HG03432 (cell line): ENCODE results near the gene DGKH.

Source experiments
- ATAC-seq: cut with Tn5 transposase; IDR thresholded peaks from one replicate; pipeline ENCODE4 v1.9.1; 2021; ENCODE audit warnings: mild to moderate bottlenecking, moderate library complexity; ENCODE audit not compliant: unreplicated experiment

The DGKH gene, protein sequence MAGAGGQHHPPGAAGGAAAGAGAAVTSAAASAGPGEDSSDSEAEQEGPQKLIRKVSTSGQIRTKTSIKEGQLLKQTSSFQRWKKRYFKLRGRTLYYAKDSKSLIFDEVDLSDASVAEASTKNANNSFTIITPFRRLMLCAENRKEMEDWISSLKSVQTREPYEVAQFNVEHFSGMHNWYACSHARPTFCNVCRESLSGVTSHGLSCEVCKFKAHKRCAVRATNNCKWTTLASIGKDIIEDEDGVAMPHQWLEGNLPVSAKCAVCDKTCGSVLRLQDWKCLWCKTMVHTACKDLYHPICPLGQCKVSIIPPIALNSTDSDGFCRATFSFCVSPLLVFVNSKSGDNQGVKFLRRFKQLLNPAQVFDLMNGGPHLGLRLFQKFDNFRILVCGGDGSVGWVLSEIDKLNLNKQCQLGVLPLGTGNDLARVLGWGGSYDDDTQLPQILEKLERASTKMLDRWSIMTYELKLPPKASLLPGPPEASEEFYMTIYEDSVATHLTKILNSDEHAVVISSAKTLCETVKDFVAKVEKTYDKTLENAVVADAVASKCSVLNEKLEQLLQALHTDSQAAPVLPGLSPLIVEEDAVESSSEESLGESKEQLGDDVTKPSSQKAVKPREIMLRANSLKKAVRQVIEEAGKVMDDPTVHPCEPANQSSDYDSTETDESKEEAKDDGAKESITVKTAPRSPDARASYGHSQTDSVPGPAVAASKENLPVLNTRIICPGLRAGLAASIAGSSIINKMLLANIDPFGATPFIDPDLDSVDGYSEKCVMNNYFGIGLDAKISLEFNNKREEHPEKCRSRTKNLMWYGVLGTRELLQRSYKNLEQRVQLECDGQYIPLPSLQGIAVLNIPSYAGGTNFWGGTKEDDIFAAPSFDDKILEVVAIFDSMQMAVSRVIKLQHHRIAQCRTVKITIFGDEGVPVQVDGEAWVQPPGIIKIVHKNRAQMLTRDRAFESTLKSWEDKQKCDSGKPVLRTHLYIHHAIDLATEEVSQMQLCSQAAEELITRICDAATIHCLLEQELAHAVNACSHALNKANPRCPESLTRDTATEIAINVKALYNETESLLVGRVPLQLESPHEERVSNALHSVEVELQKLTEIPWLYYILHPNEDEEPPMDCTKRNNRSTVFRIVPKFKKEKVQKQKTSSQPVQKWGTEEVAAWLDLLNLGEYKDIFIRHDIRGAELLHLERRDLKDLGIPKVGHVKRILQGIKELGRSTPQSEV

DNA sequence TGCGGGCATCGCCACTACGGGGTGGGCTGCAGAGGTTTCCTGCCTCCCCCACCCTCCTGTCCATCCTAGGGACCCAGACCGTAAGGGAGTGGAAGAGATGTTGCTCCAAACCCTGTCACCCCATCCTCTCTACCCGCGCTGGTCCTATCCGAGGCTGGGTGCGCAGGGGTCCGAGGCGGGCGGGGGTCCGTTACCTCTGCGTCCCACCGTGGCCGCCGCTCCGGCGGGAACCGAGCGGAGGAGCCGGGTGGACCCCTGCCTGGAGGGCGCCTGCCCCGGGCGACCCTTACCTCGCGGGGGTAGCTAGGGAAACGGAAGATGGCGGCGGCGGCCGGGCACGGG is at the start of gene DGKH:
Gene DGKH, plus strand, starts transcription at position 307 of the 342 bp plus-strand sequence. CDS start 126 bp downstream, outside the sequence.
- peak; percentile 35 for ATAC-seq

DNA sequence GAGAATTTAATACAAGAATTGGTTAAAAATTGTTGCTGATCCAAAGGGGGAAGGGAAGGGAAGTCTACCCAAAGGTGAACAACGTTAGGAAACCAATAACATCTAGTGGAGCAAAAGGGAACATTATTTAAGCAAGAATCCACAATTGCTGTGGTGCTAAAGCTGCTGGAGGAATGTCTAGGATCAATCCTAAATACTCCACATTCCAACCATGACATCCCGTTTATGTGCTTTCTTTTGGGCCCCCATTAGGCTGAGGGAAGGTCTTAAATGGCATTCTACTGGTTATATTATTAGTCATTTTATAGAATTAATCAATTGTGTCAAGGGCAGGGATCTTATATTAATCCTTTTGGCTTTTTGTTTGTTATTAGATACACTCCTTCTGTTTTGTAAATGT is 47.6 kb upstream of the DGKH start:
- ATAC-seq, result no peak

DNA sequence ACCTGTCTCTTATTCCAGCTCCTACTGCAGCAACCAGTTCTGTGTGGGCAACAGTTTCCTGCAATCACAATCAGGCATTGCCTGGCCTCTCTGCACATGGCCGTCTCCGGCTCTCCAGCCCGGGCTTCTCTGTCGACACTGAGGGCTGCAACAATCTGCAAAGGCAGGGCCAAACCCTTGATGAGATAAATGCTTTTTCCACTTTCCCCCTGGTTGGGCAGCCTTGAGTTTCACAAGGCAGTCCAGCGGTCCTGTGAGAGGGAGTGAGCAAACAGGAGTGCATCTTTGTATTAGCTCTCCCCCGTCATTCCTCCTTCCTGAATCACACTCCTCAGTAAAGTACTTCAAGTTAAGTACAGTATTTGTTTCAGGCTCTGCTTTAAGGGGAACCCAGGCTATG is 46.9 kb upstream of the DGKH start:
- ATAC-seq, result no peak

DNA sequence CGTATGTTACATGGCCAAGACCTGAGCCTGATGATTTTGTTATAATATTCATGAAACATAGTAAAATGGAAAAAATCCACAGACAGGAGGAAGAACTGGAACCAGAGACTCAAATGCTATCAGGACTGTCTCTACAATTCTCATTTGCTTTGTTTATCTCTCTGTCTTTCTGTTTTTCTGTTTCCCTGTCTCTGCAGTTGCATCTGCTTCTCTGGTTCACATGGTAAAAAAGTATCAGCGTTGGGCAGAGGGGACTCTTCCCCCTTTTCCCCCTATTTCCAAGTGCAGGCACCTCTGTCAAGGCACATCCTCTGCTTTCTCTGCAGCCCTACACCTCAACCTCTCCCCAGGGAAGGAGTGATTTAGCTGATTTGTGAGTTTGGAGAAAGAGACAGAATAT is 46.4 kb upstream of the DGKH start:
- ATAC-seq, result no peak

DNA sequence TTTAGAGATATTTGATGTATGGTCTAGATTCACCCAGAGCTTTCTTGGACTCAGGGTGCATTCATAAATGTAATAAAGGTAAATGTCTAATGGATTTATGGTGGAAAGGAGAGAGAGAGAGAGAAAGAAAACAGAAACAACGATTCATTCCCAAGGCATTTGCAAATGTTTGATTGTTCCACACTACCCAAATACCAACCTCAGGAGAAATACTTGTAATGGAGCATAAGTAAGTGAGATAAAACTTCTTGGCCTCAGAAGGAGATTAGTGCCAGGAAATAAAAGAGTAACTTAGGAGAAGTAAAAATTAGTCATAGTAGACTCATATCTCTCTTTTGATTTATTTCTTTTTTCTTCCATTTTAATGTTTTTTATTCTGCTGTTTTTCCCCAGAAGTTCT is 40.6 kb upstream of the DGKH start:
- no peak for ATAC-seq

DNA sequence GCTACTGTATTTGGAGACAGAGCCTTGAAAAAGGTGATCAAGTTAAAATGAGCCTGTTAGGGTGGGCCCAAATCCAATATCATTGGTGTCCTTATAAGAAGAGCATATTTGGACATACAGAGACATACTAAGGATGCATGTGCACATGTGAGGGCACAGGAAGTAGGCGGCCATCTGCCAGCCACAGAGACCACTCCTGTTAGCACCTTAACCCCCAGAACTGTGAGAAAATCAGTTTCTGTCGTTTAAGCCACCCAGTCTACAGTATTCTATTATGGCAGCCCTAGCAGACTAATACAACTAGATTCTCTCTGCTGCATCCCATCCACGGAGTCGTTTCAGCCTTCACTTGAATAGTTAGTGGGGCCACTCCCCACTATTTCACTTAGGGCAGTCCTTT is 39.4 kb upstream of the DGKH start:
- no peak for ATAC-seq

DNA sequence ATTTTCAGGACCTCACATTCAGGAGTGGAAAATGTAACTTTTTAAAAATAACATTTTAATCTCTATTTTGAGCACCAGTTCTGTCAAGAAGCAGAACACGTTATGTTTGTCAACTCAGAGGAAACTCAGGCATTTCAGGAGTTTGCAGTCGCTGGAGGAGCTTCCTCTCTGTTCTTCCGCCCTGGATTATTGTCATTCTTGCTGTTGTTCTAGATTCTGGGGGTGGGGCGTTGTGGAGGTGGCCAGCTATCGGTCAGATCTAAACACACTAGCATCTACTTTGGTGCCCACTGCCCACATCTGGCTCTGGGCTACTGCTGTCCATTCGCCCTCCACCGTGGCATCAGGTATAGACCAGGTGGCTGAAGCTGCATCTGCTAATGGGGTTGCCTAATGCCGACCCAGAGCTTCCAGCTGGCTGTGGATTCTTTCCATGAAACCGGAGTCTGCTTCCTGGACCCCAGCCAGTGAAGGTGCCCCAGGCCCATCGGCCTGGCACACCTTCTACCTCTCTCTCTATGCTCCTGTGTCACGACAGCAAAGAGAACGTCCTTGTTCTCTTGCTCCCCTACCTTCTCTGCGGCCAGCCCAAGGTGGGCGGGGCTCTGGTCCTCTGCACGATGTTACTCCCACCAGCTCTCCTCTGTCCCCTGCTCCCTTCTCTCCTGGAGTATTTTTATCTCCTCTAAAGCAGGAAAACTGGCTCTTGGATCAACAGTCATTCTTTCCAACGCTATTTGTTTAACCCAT is 36.7 kb upstream of the DGKH start:
- ATAC-seq, result no peak

DNA sequence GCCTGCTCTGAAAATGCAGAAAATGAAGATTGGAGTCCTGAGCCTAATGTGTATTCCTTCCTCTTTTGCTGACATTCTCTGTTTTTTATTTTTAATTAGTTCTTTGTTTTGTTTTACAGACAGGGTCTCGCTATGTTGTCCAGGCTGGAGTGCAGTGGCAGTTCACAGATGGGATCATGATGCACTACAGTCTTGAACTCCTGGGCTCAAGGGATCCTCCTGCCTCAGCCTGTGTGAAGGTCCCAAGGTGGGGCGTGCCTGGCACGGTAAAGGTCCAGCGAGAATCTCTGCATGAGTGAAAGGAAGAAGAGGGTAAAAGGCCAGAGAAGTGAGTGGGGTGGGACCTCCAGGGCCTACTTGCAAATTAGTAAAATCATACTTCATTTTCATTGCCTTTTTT is 34.3 kb upstream of the DGKH start:
- no peak for ATAC-seq

DNA sequence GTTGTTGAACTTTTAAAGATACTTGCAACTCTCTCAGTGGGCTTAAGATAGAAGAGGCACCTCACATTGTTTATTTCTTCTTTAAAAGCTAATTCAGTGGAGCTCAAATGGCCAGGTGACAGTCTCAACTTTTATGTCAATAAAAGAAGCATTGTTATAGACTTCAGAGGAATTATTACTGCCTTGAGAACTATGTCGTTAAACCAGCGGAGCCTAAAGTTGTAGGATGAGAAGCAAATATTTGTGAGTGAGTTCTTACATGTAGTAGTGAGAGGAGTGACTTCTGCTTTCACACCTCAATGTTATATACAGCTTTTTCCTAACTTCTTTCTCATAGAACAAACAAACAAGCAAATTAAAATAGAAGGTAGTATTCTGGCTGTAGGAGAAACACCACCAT is 31.2 kb upstream of the DGKH start:
- ATAC-seq, result no peak

DNA sequence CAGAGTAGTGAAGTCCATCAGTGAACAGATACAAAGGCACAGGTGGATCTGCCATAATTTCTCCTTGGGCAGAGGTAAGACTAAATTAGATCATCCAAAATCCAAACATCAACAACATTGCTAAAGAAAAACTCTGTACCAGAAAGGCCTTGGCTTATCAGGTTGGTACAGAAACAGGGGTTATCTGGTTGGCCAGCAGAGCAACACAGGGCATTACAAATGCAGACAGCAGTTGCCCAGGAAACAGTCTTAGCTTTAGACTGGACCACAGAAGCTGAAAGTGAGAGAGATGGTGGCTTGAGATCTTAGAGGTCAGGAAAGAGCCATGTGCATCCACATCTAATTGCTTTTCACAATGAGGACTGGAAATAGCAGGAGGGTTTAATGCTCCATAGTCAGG is 26.6 kb upstream of the DGKH start:
- no peak for ATAC-seq

DNA sequence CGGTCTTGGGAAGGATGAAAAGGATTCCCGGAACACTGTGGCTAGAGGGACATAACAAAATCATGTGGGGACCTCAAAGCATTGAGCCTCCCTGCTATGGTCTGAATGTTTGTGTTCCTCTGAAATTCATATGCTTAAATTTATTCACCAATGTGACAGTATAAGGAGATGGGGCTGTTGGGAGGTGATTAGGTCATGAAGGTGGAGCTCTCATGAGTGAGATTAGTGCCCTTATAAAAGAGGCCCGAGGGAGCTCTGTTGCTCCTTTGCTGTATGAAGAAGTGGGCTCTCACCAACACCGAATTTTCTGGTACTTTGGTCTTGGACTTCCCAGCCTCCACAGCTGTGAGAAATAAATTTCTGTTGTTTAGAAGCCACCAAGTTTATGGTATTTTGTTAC is 26.1 kb upstream of the DGKH start:
- no peak for ATAC-seq

DNA sequence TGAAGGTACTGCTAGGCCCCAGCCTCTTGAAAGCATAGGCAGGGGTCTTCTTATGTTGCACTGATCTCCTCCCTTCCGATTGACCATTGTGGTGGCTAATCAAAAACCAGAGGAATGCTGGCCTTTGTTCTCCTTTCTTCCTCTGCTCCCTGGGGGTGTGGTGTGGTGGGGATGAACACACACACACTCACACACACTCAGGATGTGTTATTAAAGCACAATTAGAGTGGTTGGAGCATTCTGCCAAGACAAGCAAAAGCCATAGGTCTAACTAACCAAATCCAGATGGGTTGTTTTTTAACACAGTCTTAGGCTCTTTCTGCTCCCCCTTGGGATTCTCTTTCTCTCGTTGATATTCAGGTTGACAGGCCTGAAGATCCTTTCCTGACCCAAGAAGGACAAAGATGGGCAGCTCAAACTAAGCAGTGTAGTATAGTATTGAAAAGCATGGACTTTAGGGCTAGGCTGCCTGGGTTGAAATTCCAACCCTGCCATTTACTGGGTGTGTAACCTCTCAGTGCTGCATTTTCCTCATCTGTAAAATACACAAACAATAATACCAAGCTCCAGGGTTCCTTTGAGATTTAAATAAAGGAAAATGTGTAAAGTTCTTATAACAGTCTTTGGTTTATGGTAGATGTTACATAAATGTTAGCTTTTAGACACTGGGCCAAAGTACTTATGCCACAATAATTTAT is 25.5 kb upstream of the DGKH start:
- no peak for ATAC-seq

DNA sequence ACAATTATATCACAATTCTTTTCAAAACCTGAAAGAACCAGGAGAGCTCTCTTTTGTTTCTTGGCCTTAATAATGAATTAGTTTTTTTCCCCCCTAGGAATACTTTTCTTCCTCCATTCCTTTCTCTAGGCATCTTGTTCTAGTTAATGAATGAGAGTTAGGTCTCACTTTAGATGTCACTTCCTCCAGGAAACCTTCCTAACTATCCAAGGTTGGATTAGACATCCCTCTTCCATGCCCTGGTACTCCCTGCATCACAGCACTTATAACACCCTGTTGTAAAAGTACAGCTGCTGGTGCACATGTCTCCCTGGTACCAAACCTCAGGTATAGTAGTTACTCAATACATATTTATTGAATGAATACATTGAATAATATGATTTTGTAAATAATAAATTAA is 21.2 kb upstream of the DGKH start:
- no peak for ATAC-seq

DNA sequence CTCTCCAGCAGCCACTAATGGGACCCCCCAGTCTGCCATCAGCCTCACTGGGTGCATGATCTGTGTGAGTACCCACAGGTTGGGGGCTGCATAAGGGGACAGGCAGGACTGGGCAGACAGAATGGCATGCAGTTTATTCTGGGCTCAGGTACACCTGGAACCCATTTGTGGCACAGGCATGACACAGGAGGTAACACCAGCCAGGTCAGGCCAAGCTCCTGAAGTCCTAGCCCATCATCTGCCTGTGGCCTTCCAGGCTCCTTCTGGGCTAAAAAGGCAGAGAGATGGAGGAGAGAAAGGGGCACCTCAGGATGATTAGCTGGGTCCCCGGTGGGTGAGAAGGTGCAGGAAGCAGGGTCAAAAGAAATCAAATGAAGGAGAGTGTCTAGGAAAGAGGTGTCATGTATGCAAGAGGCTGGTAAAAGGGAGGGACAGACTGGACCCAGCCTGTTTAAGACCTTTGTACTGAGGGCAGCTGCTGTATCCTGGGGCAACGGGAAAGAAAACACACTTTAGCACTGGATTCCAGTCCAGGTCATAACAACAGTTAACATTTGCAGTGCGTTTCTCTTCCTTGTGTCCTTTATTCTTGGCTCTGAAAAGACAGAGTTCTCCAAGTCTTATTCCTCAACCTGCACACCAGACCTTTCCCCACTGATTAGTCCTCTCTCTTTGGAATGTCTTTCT is 20.2 kb upstream of the DGKH start:
- ATAC-seq, result no peak

DNA sequence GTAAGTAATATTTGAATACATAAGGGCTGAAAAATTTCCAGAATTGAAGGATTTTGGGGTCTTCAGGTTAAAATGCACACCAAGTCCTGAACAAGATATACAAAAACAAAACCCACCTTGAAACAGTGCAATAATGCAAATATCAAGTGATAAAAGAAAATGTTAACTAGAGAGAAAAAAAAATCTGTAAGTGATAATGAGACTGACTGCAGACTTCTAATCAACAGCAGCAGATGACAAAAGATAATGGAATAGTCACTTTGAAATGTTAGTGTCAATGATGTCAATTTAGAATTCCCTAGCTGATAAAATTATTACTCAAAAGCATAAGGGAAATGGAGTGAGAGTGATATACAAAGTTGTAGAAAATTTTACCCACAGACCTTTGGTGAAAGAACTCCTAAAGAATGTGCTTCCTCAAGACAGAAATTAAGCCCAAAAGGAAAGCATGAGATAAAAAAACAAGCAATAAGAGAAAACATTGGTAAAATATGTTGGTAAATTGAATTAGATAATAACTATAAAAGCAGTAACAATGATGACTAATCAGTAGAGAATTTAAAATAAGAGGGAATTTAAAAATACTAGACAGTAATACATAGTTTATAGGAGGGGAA is 12.4 kb upstream of the DGKH start:
- no peak for ATAC-seq

DNA sequence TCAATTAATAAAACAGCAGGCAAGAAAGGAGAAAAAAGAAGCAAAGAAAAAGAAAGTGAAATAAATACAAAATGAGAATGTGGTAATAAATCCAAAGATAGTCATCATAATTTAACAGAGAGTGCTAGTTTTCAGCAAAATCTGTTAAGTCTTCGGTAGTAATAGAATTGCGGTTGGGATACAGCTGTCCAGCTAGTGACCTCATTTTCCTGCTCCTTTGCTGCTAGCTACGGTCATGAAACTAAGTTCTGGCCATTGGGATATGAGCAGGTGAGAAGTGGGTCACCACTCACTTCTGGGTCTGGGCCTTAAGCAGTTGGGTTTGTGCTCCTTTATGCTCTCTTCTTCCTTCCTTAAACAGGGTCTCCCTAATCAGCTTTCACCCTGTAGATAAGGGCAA is 11.7 kb upstream of the DGKH start:
- ATAC-seq, result no peak

DNA sequence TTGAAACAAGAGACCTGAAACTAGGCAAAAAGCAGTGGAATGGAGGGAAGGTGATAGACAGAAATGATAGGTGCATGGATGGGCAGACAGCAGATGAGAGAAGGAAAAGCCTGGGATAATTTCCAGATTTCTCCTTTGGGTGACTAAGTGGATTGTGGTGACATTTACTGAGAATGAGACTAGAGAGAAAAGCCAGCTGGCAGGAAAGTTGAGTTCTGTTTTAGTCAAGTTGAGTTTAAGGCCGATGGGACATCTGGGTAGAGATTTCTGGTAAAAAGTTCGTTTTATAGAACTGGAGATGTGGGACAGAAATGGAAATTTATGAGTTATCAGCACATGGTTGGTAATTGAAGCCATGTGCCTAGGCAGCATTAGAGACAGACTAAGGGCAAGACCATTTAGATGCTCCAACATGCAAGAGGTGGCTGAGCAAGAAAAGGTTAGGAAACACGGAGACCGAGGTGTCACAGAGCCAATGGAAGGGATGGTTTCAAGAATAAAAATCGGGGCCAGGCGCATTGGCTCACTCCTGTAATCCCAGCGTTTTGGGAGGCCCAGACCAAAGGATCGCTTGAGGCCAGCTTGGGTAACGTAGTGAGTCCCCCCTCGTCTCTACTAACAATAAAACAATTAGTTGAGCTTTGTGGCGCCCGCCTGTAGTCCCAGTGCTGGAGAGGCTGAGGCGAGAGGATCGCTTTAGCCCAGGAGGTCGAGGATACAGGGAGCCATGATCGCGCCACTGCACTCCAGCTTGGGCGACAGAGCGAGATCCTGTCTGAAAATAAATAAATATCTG is 9.6 kb upstream of the DGKH start:
- no peak for ATAC-seq

DNA sequence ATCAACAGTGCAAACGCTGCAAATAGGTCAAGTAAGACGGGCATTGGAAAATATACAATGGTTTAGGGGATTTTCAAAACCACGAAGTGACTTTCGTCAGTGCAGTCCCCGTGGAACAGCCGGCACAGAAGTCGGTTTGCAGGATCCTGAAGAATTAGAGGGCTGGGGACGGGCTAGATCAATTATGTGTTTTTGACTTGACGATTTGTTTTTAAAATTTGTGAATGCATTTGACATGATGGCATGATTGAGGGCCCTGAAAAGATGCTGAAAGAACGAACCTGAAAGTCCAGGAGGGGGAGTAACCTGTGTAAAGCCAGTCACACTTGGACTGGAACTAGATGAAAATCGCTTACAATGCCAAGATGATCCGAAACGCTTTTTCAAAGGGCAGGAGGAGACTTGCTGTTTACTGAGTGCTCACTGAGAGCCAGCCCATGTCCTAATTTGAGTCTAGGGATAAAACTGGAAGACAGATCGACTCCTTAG is 8.9 kb upstream of the DGKH start:
- ATAC-seq, result peak; percentile 17
